Trophoblast cell (in vitro differentiated cells and primary cell): ENCODE results near the gene FKBP5.

Experiments used
- DNase-seq, 2 donors: peaks; one replicate each; pipeline ENCODE4 v3.0.0-alpha.2; 2016
- H2AFZ ChIP-seq: 2 replicates; pipeline ENCODE4 v1.6.1; 2013; ENCODE audit warnings: low read length, moderate library complexity, mild to moderate bottlenecking; ENCODE audit not compliant: insufficient read depth, poor library complexity
- H2AK5ac ChIP-seq: 2 replicates; pipeline ENCODE4 v1.6.1; 2013; ENCODE audit warnings: mild to moderate bottlenecking, low read length
- H2BK120ac ChIP-seq: 2 replicates; pipeline ENCODE4 v1.6.1; 2013; ENCODE audit warnings: low read length, mild to moderate bottlenecking, moderate library complexity; ENCODE audit not compliant: insufficient read depth, poor library complexity
- H2BK12ac ChIP-seq: 2 replicates; pipeline ENCODE4 v1.6.1; 2013; ENCODE audit warnings: mild to moderate bottlenecking, low read length, moderate library complexity
- H2BK5ac ChIP-seq: 2 replicates; pipeline ENCODE4 v1.6.1; 2013; ENCODE audit warnings: low read length, low read depth, moderate library complexity, mild to moderate bottlenecking; ENCODE audit not compliant: poor library complexity
- H3K14ac ChIP-seq: 2 replicates; pipeline ENCODE4 v1.6.1; 2013; ENCODE audit warnings: mild to moderate bottlenecking, low read length
- H3K18ac ChIP-seq: 2 replicates; pipeline ENCODE4 v1.6.1; 2013; ENCODE audit warnings: mild to moderate bottlenecking, low read length
- H3K23ac ChIP-seq: 2 replicates; pipeline ENCODE4 v1.6.1; 2013; ENCODE audit warnings: low read length
- H3K27ac ChIP-seq: 2 replicates; pipeline ENCODE4 v1.5.1; 2013; ENCODE audit warnings: low read depth, mild to moderate bottlenecking, inconsistent platforms, low read length, moderate library complexity
- H3K27me3 ChIP-seq: 2 replicates; pipeline ENCODE4 v1.6.1; 2013; ENCODE audit warnings: inconsistent platforms, mild to moderate bottlenecking, low read length, moderate library complexity; ENCODE audit not compliant: insufficient read depth
- H3K36me3 ChIP-seq, 2 experiments: 1 replicate in 1 of 2; 2 replicates in 1 of 2; pipeline ENCODE4 v1.6.1; 2013; ENCODE audit warnings: low read length in 2 of 2, mild to moderate bottlenecking in 2 of 2, moderate library complexity in 1 of 2; ENCODE audit not compliant: insufficient read depth in 2 of 2, control insufficient read depth in 1 of 2
- H3K4ac ChIP-seq: 2 replicates; pipeline ENCODE4 v1.6.1; 2013; ENCODE audit warnings: low read depth, mild to moderate bottlenecking, low read length, moderate library complexity
- H3K4me1 ChIP-seq, 2 experiments: 1 replicate in 1 of 2; 2 replicates in 1 of 2; pipeline ENCODE4 v1.6.1; 2013; ENCODE audit warnings: low read length in 2 of 2, mild to moderate bottlenecking in 2 of 2, moderate library complexity in 1 of 2; ENCODE audit not compliant: insufficient read depth in 2 of 2, control insufficient read depth in 1 of 2
- H3K4me2 ChIP-seq: 2 replicates; pipeline ENCODE4 v1.6.1; 2013; ENCODE audit warnings: inconsistent platforms, mild to moderate bottlenecking, low read length, moderate library complexity
- H3K4me3 ChIP-seq: 2 replicates; pipeline ENCODE4 v1.5.1; 2013; ENCODE audit warnings: mild to moderate bottlenecking, low read depth, low read length, inconsistent platforms
- H3K79me1 ChIP-seq: one replicate; pipeline ENCODE4 v1.6.1; 2013; ENCODE audit warnings: low read length
- H3K79me2 ChIP-seq: 2 replicates; pipeline ENCODE4 v1.6.1; 2013; ENCODE audit warnings: low read length, mild to moderate bottlenecking; ENCODE audit not compliant: control insufficient read depth, insufficient read depth, poor library complexity
- H3K9ac ChIP-seq: 2 replicates; pipeline ENCODE4 v1.6.1; 2013; ENCODE audit warnings: mild to moderate bottlenecking, low read length
- H3K9me3 ChIP-seq: 2 replicates; pipeline ENCODE4 v1.6.1; 2013; ENCODE audit warnings: low read depth, mild to moderate bottlenecking, control low read depth, inconsistent platforms, low read length; ENCODE audit not compliant: insufficient read depth
- H4K12ac ChIP-seq: 2 replicates; pipeline ENCODE4 v1.6.1; 2013; ENCODE audit warnings: low read depth, mild to moderate bottlenecking, low read length, moderate library complexity
- H4K8ac ChIP-seq: 2 replicates; pipeline ENCODE4 v1.6.1; 2013; ENCODE audit warnings: low read depth, mild to moderate bottlenecking, low read length, moderate library complexity
- H4K91ac ChIP-seq: one replicate; pipeline ENCODE4 v1.6.1; 2013; ENCODE audit warnings: low read depth, mild to moderate bottlenecking, low read length, moderate library complexity
- WGBS: extraction: QIAGEN DNeasy Blood & Tissue Kit; methylation state at CpG from one replicate; pipeline ENCODE4 v1.1.7; 2013; ENCODE audit warnings: missing lambda C conversion rate; ENCODE audit not compliant: insufficient read length, insufficient coverage; ENCODE audit errors: extremely low coverage; 5-methylcytosine and 5-hydroxymethylcytosine counted together

The FKBP5 gene

DNA sequence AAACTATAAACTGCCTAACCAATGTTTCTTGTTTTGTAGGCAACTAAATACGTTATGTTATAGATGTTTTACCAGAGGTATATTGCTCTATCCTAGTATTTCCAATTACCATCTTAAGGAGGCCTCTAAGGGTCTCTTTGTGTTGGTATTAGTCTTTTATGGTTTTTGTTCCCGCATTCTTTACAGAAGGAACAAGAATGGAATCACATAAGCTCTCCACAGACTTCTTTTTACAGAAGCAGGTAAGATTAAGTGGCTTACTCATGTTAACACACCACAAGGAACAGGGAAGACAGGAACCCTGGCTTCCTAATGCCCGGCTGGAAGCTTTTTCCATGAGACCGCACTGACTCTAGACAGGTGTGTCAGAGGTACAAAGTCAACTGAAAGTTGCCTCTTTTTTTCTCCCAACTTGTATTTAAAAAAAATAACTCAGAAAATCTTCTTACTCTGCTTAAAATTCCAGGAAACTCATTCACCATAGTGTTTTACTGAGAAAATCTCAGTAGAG lies 55.1 kb downstream of the FKBP5 start:
- H3K79me1 ChIP-seq: no peaks in the 10 kb centered on the region
- no peak overlapping the region for H3K18ac ChIP-seq
- no peaks in the 10 kb centered on the region for H3K4me1 ChIP-seq
- no CpG with 5 or more reads among the region's 4 CpGs for WGBS
- no peak overlapping the region for H4K8ac ChIP-seq
- DNase-seq: no peak
- no peaks in the 10 kb centered on the region for H3K79me2 ChIP-seq
- no peaks in the 10 kb centered on the region for H3K27me3 ChIP-seq
- H2BK5ac ChIP-seq: no peak overlapping the region
- H2BK12ac ChIP-seq: no peak overlapping the region
- no peaks in the 10 kb centered on the region for H3K36me3 ChIP-seq
- H4K12ac ChIP-seq: no peak overlapping the region
- no peaks in the 10 kb centered on the region for H3K9me3 ChIP-seq
- no peak overlapping the region for H2AFZ ChIP-seq
- H3K4me2 ChIP-seq: no peak overlapping the region
- H3K9ac ChIP-seq: no peak overlapping the region
- no peak overlapping the region for H4K91ac ChIP-seq
- H3K4me3 ChIP-seq: no peak overlapping the region
- H3K4ac ChIP-seq: no peak overlapping the region
- H2BK120ac ChIP-seq: no peak overlapping the region
- no peak overlapping the region for H2AK5ac ChIP-seq
- H3K23ac ChIP-seq: no peak overlapping the region
- no peak overlapping the region for H3K27ac ChIP-seq
- no peak overlapping the region for H3K14ac ChIP-seq

- no peak overlapping the region for H2BK5ac ChIP-seq
- H3K4me2 ChIP-seq: no peak overlapping the region
- no peak overlapping the region for H4K12ac ChIP-seq
- H2BK12ac ChIP-seq: no peak overlapping the region
- no peaks in the 10 kb centered on the region for H3K27me3 ChIP-seq
- H3K79me2 ChIP-seq: no peaks in the 10 kb centered on the region
- H3K36me3 ChIP-seq: no peaks in the 10 kb centered on the region
- H3K4me3 ChIP-seq: no peak overlapping the region
- H3K27ac ChIP-seq: no peak overlapping the region
- no peak overlapping the region for H3K18ac ChIP-seq
- H2BK120ac ChIP-seq: no peak overlapping the region
- no peak overlapping the region for H3K23ac ChIP-seq
- no peaks in the 10 kb centered on the region for H3K79me1 ChIP-seq
- H3K4me1 ChIP-seq: no peaks in the 10 kb centered on the region
- no peak overlapping the region for H4K8ac ChIP-seq
- H3K9me3 ChIP-seq: no peaks in the 10 kb centered on the region
- no CpG with 5 or more reads among the region's 7 CpGs for WGBS
- no peak overlapping the region for H3K4ac ChIP-seq
- DNase-seq: no peak
- H3K14ac ChIP-seq: no peak overlapping the region
- H2AFZ ChIP-seq: no peak overlapping the region
- H4K91ac ChIP-seq: no peak overlapping the region
- H3K9ac ChIP-seq: no peak overlapping the region
- no peak overlapping the region for H2AK5ac ChIP-seq
These were observed 58.8 kb downstream of the FKBP5 start for GRCh38 chr6:35629876-35630378.

DNA sequence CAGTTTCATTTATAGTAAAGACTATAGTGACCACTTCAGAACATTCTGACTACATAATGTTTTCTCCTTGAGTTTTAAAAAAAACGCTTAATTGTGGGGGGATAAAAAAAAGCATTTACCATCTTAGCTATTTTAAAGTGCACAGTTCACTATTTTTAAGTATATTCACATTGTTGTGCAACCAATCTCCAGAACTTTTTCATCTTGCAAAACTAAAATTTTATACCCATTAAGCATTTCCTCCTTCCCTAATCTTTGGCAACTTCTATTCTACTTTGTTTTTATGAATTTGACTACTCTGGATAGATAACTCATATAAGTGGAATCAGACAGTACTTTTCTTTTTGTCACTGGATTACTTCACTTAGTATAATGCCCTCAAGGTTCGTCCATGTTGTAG lies 62.3 kb downstream of the FKBP5 start:
- Histone ChIP-seq H3K4ac (no peak overlapping the region), H3K4me1 (no peaks in the 10 kb centered on the region)
- WGBS: no CpG with 5 or more reads among the region's 2 CpGs

DNA sequence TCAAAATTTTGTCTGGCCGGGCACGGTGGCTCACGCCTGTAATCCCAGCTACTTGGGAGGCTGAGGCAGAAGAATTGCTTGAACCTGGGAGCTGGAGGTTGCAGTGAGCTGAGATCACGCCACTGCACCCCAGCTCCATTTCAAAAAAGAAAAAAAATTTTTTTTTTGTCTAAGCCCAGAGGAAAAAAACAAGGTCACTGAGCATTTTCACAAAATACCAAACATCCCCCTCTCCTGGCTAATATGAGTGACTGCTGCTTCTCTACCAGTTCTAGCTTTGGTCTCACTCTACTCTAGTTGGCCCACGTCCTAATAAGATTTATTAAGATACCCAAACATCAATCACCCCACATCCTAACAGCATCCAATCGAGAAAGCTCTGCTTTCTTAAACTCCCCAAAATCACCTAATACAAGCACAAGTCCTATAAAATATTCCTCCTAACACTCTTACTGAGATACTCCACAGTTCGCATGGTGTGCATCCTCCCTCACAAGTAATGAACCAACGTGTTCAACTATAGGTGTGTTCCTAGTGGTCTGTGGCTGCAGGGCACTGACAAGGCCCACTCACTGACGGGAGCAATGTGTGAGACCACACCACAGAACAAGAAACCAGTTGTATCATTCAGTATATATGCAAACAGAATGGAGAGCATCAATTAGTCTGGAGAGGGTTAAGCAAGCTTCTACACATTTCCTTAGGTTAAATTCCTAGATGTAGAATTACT lies 64.2 kb downstream of the FKBP5 start:
- Histone ChIP-seq H2BK5ac (no peak overlapping the region), H3K18ac (no peak overlapping the region)

More for the DNA sequence above, 62.3 kb downstream of the FKBP5 start:
- H2BK120ac ChIP-seq: no peak overlapping the region
- H2AK5ac ChIP-seq: no peak overlapping the region
- H4K12ac ChIP-seq: no peak overlapping the region
- no peaks in the 10 kb centered on the region for H3K9me3 ChIP-seq
- no peak overlapping the region for H4K91ac ChIP-seq
- DNase-seq: no peak
- H2AFZ ChIP-seq: no peak overlapping the region
- no peak overlapping the region for H3K9ac ChIP-seq
- H3K4me2 ChIP-seq: no peak overlapping the region
- no peaks in the 10 kb centered on the region for H3K27me3 ChIP-seq
- no peaks in the 10 kb centered on the region for H3K79me2 ChIP-seq
- H3K27ac ChIP-seq: no peak overlapping the region
- H2BK5ac ChIP-seq: no peak overlapping the region
- no peaks in the 10 kb centered on the region for H3K79me1 ChIP-seq
- H3K36me3 ChIP-seq: no peaks in the 10 kb centered on the region
- H2BK12ac ChIP-seq: no peak overlapping the region
- H3K4me3 ChIP-seq: no peak overlapping the region
- H3K18ac ChIP-seq: no peak overlapping the region
- H4K8ac ChIP-seq: no peak overlapping the region
- no peak overlapping the region for H3K23ac ChIP-seq
- H3K14ac ChIP-seq: no peak overlapping the region

More for the DNA sequence above, 64.2 kb downstream of the FKBP5 start:
- Histone ChIP-seq H4K91ac (no peak overlapping the region), H3K14ac (no peak overlapping the region), H2AK5ac (no peak overlapping the region), H4K12ac (no peak overlapping the region), H3K27ac (no peak overlapping the region), H3K4me3 (no peak overlapping the region), H3K4ac (no peak overlapping the region), H2AFZ (no peak overlapping the region), H3K27me3 (no peaks in the 10 kb centered on the region), H2BK120ac (no peak overlapping the region), H4K8ac (no peak overlapping the region), H3K9ac (no peak overlapping the region), H3K79me2 (no peaks in the 10 kb centered on the region), H3K79me1 (no peaks in the 10 kb centered on the region), H3K9me3 (no peaks in the 10 kb centered on the region), H3K4me1 (no peaks in the 10 kb centered on the region), H3K23ac (no peak overlapping the region), H3K4me2 (no peak overlapping the region), H2BK12ac (no peak overlapping the region), H3K36me3 (no peaks in the 10 kb centered on the region)
- no CpG with 5 or more reads among the region's 9 CpGs for WGBS
- DNase-seq: peak in 1 of 2 donors; percentile 41
